22Rv1 (cell line): ENCODE results near the gene VAMP5.

Experiments used
- ZFX ChIP-seq: fragments of 450-650 bp; IDR thresholded peaks from 2 replicates; pipeline ENCODE4 v1.6.1; 2017; ENCODE audit warnings: antibody characterized with exemption, borderline replicate concordance
- TF ChIP-seq, protein P1 (sequence below): fragments of 450-650 bp; IDR thresholded peaks from 2 replicates; pipeline ENCODE4 v1.5.1; 2017; ENCODE audit warnings: mild to moderate bottlenecking

DNA sequence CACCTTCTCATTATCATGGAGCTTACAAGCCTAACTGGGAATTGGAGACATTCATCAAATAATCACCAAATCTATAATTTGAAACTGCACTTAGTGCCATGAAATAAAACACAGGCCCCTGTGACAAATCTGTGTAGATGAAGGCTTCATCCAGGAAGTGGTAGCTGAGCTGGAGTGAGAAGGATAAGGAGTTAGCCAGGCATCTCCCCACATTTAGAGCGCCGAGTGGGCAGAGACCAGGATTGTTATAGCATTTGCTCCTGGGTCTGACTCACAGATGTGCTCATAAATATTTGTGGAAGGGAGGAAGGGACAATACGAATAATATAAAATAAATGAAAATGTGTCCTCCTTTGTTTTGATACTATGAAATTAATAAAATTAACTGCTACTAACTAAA, 47.8 kb upstream of the VAMP5 start:
- TF ChIP-seq, protein P1, sequence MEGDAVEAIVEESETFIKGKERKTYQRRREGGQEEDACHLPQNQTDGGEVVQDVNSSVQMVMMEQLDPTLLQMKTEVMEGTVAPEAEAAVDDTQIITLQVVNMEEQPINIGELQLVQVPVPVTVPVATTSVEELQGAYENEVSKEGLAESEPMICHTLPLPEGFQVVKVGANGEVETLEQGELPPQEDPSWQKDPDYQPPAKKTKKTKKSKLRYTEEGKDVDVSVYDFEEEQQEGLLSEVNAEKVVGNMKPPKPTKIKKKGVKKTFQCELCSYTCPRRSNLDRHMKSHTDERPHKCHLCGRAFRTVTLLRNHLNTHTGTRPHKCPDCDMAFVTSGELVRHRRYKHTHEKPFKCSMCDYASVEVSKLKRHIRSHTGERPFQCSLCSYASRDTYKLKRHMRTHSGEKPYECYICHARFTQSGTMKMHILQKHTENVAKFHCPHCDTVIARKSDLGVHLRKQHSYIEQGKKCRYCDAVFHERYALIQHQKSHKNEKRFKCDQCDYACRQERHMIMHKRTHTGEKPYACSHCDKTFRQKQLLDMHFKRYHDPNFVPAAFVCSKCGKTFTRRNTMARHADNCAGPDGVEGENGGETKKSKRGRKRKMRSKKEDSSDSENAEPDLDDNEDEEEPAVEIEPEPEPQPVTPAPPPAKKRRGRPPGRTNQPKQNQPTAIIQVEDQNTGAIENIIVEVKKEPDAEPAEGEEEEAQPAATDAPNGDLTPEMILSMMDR, result no peak
- no peak for TF ChIP-seq ZFX
